Measurements from ENCODE around the gene S100A7A. TPM values are rescaled to one million over a fixed set of nuclear protein-coding genes. Genes with fewer than 3 reads are reported as not detected.

Gene S100A7A
- total and polyA plus RNA-seq, 2 of the 8 experiments (the other 6 are each of a cell fraction or from before 2014, with no cell fraction given): not detected

GRCh38 chr1:153402226-153402625 is 14.1 kb upstream of the S100A7A start (continued):
- no peak for TF ChIP-seq PHF8 (conservative IDR thresholded peaks at IDR 0.05; ENCODE audit: low read depth, low read length)
- no peak for TF ChIP-seq BCL11A (IDR thresholded peaks at IDR 0.05; ENCODE audit: low read depth in 2 of 2, low read length in 2 of 2)
